DOHH2 (cell line): ENCODE measurements around the gene ANKRD22.

Source experiments
- EZH2phosphoT487 ChIP-seq: fragments of 200-600 bp; sonication (generic); IDR thresholded peaks from 2 replicates; pipeline ENCODE4 v1.6.1; 2017; ENCODE audit warnings: borderline replicate concordance, mild to moderate bottlenecking, antibody characterized with exemption, low read length, moderate library complexity, mixed read lengths
- TF ChIP-seq, protein P1 (sequence below): fragments of 200-600 bp; sonication (generic); IDR thresholded peaks from one replicate; pipeline ENCODE4 v1.5.1; 2014; ENCODE audit warnings: antibody characterized with exemption, mild to moderate bottlenecking, low read depth, low read length; ENCODE audit not compliant: poor library complexity, severe bottlenecking

DNA sequence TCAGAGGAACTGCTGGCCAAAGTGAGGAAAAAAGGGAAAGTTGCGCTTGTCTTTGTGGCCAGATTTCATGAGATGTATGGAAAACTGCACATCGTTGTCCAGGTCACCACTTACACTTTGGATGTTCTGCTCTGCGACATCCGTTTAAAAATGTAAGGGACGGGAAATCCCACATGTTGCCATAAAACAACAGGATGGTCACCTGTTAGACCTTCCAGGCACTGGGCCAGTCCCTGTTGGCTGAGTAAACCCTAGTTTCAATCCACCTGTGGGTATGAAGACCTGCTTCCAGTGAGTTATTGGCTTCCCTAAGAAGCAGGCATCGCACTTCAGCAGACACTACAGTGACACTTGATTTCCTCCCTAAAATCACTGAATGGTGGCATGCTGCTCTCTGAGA is 25.7 kb upstream of the ANKRD22 start:
- TF ChIP-seq, protein P1, sequence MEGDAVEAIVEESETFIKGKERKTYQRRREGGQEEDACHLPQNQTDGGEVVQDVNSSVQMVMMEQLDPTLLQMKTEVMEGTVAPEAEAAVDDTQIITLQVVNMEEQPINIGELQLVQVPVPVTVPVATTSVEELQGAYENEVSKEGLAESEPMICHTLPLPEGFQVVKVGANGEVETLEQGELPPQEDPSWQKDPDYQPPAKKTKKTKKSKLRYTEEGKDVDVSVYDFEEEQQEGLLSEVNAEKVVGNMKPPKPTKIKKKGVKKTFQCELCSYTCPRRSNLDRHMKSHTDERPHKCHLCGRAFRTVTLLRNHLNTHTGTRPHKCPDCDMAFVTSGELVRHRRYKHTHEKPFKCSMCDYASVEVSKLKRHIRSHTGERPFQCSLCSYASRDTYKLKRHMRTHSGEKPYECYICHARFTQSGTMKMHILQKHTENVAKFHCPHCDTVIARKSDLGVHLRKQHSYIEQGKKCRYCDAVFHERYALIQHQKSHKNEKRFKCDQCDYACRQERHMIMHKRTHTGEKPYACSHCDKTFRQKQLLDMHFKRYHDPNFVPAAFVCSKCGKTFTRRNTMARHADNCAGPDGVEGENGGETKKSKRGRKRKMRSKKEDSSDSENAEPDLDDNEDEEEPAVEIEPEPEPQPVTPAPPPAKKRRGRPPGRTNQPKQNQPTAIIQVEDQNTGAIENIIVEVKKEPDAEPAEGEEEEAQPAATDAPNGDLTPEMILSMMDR, result no peak
- no peak for TF ChIP-seq EZH2phosphoT487
